Measurements from ENCODE around the gene KPNA3.

The KPNA3 gene

DNA sequence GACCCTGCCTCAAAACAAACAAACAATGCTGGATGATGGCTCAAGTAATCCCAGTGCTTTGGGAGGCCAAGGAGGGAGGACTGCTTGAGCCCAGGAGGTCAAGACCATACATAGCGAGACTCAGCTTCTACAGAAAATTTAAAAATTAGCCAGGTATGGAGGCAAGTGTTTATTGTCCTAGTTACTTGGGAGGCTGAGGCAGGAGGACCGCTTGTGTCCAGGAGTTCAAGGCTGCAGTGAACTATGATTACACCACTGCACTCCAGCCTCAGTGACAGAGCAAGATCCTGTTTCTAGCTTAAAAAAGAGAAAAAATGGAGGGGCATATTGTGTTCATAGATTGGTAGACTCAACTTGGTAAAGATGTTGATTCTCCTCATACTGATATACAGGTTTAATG, 36.2 kb downstream of the KPNA3 start:
- H3K9me3 ChIP-seq (ENCODE audit: low read depth, low read length) = 0 out of 2 replicates have a peak, but pooled peaks cover 6% of the 10 kb centered on the region
- no peak overlapping the region for H3K27ac ChIP-seq
- H3K4me3 ChIP-seq = no peak overlapping the region
- H3K36me3 ChIP-seq (ENCODE audit: insufficient read depth, low read length) = peaks cover 16% of the 10 kb centered on the region; the same call in 1 of the 2 replicates
- DNase-seq (ENCODE audit: low read depth, low spot score) = no peak
- TF ChIP-seq EZH2 (IDR thresholded peaks at IDR 0.05) (no peak), POLR2AphosphoS5 (IDR thresholded peaks at IDR 0.05; ENCODE audit: borderline replicate concordance, low read depth, low read length) (no peak), FOXP2 (optimal IDR thresholded peaks at IDR 0.05; ENCODE audit: control extremely low read depth, extremely low read length, insufficient read depth) (no peak)
- H3K9ac ChIP-seq (ENCODE audit: insufficient read length) = no peak overlapping the region

DNA sequence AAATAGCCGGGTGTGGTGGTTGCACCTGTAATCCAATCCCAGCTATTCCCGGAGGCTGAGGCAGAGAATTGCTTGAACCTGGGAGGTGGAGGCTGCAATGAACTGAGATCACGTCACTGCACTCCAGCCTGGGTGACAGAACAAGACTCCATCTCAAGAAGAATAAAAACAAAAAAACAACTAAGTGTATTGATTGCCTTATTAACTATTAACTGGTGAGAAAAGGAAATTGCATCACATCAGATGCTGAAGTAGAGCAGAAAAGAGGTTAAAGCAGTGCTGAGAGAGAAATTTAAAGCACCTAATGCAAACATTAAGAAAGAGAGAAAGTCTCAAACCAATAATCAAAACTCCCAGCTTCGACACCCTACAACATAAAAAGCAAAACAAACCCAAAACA, 38.3 kb downstream of the KPNA3 start:
- H3K9me3 ChIP-seq (ENCODE audit: low read depth, low read length) = 0 out of 2 replicates have a peak, but pooled peaks cover 6% of the 10 kb centered on the region
- no peak for TF ChIP-seq FOXP2 (optimal IDR thresholded peaks at IDR 0.05; ENCODE audit: control extremely low read depth, extremely low read length, insufficient read depth)

DNA sequence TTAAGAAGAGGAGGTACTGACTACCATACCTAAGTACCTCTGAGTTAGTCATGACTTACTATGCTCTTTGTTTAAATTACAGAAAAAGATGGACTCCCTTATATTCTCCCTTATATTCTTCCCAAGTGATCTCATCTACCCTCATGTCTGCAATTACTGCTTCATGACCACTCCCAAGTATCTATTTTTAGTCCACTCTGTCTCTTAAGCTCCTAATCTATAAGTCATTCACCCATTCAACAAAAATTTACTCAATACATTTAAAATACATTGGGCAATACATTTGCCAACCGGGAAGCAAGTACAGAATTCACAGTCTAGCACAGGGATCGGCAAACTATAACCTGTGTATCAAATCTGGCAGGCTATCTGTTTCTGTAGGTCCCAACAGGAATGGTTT, 42.6 kb downstream of the KPNA3 start:
- TF ChIP-seq FOXP2 (optimal IDR thresholded peaks at IDR 0.05; ENCODE audit: control extremely low read depth, extremely low read length, insufficient read depth) = no peak
- TF ChIP-seq EZH2 (IDR thresholded peaks at IDR 0.05) = no peak
- TF ChIP-seq POLR2AphosphoS5 (IDR thresholded peaks at IDR 0.05; ENCODE audit: borderline replicate concordance, low read depth, low read length) = no peak
- Histone ChIP-seq H3K27ac (no peak overlapping the region), H3K9me3 (ENCODE audit: low read depth, low read length) (no peaks in the 10 kb centered on the region), H3K4me3 (no peak overlapping the region), H3K36me3 (ENCODE audit: insufficient read depth, low read length) (peaks cover 18% of the 10 kb centered on the region), H3K9ac (ENCODE audit: insufficient read length) (no peak overlapping the region)
- DNase-seq (ENCODE audit: low read depth, low spot score) = no peak

More for the DNA sequence above, 38.3 kb downstream of the KPNA3 start:
- H3K9ac ChIP-seq (ENCODE audit: insufficient read length) = no peak overlapping the region
- H3K4me3 ChIP-seq = no peak overlapping the region
- H3K27ac ChIP-seq = no peak overlapping the region
- DNase-seq (ENCODE audit: low read depth, low spot score) = no peak
- H3K36me3 ChIP-seq (ENCODE audit: insufficient read depth, low read length) = peaks cover 6% of the 10 kb centered on the region; the same call in 1 of the 2 replicates

DNA sequence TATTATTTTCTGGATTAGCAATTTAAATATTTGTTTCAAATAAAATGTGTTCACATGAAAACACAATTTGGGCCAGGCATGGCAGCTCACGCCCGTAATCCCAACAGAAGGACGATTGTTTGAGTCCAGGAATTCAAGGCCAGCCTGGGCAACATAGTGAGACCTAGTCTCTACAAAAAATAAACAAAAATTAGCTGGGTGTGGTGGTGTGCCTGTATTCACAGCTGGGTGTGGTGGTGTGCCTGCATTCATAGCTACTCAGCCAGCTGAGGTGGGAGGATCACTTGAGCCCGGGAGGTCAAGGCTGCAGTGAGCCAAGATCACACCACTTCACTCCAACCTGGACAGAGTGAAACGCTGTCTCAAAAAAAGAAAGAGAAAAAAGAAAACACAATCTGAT, 46.4 kb downstream of the KPNA3 start:
- no peak for DNase-seq (ENCODE audit: low read depth, low spot score)
- Histone ChIP-seq H3K4me3 (no peak overlapping the region), H3K27ac (no peak overlapping the region), H3K9me3 (ENCODE audit: low read depth, low read length) (no peaks in the 10 kb centered on the region), H3K36me3 (ENCODE audit: insufficient read depth, low read length) (peaks cover 48% of the 10 kb centered on the region), H3K9ac (ENCODE audit: insufficient read length) (no peak overlapping the region)
- TF ChIP-seq POLR2AphosphoS5 (IDR thresholded peaks at IDR 0.05; ENCODE audit: borderline replicate concordance, low read depth, low read length) (no peak), EZH2 (IDR thresholded peaks at IDR 0.05) (no peak), FOXP2 (optimal IDR thresholded peaks at IDR 0.05; ENCODE audit: control extremely low read depth, extremely low read length, insufficient read depth) (no peak)

DNA sequence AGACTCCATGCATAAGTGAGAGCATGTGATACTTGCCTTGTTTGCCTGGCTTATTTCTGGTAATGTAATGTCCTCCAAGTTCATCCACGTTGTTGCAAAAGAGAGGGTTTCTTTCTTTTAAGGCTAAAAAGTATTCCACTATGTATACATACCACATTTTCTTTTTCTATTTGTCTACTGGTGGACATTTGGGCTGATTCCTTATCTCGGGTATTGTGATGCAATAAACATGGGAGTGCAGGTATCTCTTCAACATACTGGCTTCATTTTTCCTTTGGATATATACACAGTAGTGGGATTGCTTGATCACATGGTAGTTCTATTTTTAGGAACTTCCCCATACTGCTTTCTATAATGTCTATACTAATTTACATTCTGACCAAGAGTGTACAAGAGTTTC, 51.6 kb downstream of the KPNA3 start:
- H3K4me3 ChIP-seq = no peak overlapping the region
- no peak for TF ChIP-seq EZH2 (IDR thresholded peaks at IDR 0.05)
- no peak for TF ChIP-seq FOXP2 (optimal IDR thresholded peaks at IDR 0.05; ENCODE audit: control extremely low read depth, extremely low read length, insufficient read depth)
- no peak for TF ChIP-seq POLR2AphosphoS5 (IDR thresholded peaks at IDR 0.05; ENCODE audit: borderline replicate concordance, low read depth, low read length)
- no peak overlapping the region for H3K9ac ChIP-seq (ENCODE audit: insufficient read length)
- H3K9me3 ChIP-seq (ENCODE audit: low read depth, low read length) = no peaks in the 10 kb centered on the region
- peaks cover 46% of the 10 kb centered on the region for H3K36me3 ChIP-seq (ENCODE audit: insufficient read depth, low read length)
- no peak for DNase-seq (ENCODE audit: low read depth, low spot score)
- no peak overlapping the region for H3K27ac ChIP-seq

DNA sequence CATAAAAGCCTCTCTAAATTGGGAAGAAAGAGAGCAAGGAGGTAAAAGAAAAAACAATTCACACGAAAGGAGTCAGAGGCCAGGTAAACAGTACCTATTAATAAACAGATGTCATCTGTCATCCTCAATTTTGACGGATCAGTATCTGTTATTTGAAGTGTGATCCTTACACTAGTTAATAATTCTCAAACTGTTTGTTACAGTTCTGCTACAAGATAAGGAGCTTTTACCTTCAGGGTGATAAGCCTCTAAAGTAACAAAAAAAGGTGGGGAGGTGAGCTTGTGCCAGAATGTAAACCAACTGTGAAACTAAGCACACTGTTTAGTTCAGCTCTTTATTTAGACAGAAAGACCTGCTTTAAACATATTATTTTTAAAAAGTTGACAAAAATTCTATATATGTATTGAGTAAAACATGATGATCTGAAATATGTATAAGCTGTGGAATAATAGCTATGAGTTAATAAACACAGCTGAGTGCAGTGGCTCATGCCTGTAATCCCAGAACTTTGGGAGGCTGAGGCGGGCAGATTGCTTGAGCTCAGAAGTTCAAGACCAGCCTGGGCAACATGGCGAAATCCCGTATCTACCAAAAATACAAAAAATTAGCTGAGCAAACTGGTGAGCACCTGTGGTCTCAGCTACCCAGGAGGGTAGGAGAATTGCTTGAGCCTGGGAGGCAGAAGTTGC, 52.8 kb downstream of the KPNA3 start:
- H3K27ac ChIP-seq = no peak overlapping the region
- TF ChIP-seq EZH2 (IDR thresholded peaks at IDR 0.05) = no peak
- no peak for TF ChIP-seq FOXP2 (optimal IDR thresholded peaks at IDR 0.05; ENCODE audit: control extremely low read depth, extremely low read length, insufficient read depth)
- TF ChIP-seq POLR2AphosphoS5 (IDR thresholded peaks at IDR 0.05; ENCODE audit: borderline replicate concordance, low read depth, low read length) = no peak
- peaks cover 36% of the 10 kb centered on the region for H3K36me3 ChIP-seq (ENCODE audit: insufficient read depth, low read length)
- no peak for DNase-seq (ENCODE audit: low read depth, low spot score)
- no peak overlapping the region for H3K4me3 ChIP-seq
- no peak overlapping the region for H3K9ac ChIP-seq (ENCODE audit: insufficient read length)
- no peaks in the 10 kb centered on the region for H3K9me3 ChIP-seq (ENCODE audit: low read depth, low read length)

DNA sequence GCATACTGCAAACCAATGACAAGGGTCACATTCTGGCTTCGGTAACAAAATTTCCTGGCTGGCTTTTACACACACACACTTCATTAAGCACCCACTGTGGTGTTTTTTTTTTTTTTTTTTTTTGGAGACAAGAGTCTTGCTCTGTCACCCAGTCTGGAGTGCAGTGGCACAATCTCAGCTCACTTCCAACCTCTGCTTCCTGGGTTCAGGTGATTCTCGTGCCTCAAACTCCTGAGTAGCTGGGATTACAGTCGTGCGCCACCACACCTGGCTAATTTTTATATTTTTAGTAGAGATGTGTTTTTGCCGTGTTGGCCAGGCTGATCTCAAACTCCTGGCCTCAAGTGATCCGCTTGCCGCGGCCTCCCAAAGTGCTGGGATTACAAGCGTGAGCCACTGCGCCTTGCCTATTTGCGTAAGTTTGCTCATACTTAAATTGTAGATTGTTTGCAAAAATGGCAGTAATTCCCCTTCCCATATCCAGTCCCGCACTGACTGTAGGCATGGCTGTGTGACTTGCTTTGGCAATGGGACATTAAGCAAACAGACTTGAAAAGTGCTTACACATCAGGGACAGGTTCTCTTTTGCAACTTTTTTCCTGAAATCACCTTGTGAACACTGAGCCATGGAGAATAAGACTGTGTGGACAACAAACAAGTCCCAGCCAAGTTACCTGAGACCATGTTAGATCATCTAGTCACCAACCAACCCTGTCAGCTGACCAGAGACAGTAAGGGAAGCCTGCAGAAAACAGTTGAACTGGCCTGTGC, 59.1 kb downstream of the KPNA3 start:
- H3K27ac ChIP-seq = no peak overlapping the region
- H3K4me3 ChIP-seq = no peak overlapping the region
- no peak for TF ChIP-seq POLR2AphosphoS5 (IDR thresholded peaks at IDR 0.05; ENCODE audit: borderline replicate concordance, low read depth, low read length)
- TF ChIP-seq EZH2 (IDR thresholded peaks at IDR 0.05) = no peak
- no peak for TF ChIP-seq FOXP2 (optimal IDR thresholded peaks at IDR 0.05; ENCODE audit: control extremely low read depth, extremely low read length, insufficient read depth)
- no peaks in the 10 kb centered on the region for H3K9me3 ChIP-seq (ENCODE audit: low read depth, low read length)
- no peak for DNase-seq (ENCODE audit: low read depth, low spot score)
- peaks cover 25% of the 10 kb centered on the region for H3K36me3 ChIP-seq (ENCODE audit: insufficient read depth, low read length)
- H3K9ac ChIP-seq (ENCODE audit: insufficient read length) = no peak overlapping the region

DNA sequence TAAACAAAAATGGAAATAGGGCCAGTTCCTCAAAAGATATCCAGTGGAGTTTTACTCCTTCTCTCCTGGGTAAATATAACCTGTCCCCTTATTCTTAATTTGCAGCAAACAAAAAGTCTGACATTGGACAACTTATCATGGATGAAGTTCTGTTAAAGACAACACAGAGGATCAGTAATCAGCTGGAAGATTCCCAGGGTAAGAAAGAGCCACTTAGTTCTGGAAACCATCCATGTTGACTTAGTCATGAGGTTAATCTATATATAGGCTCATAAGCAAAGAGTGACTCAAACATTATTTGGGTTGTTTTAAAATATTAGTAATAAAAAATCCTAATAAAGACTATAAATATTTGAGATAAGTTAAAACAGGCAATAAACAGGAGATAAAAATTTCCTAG, 60.7 kb downstream of the KPNA3 start:
- no peak for TF ChIP-seq POLR2AphosphoS5 (IDR thresholded peaks at IDR 0.05; ENCODE audit: borderline replicate concordance, low read depth, low read length)
- no peak for TF ChIP-seq EZH2 (IDR thresholded peaks at IDR 0.05)
- TF ChIP-seq FOXP2 (optimal IDR thresholded peaks at IDR 0.05; ENCODE audit: control extremely low read depth, extremely low read length, insufficient read depth) = no peak
- H3K9me3 ChIP-seq (ENCODE audit: low read depth, low read length) = no peaks in the 10 kb centered on the region
- no peak overlapping the region for H3K4me3 ChIP-seq
- no peak for DNase-seq (ENCODE audit: low read depth, low spot score)
- H3K27ac ChIP-seq = no peak overlapping the region
- H3K36me3 ChIP-seq (ENCODE audit: insufficient read depth, low read length) = peaks cover 34% of the 10 kb centered on the region
- H3K9ac ChIP-seq (ENCODE audit: insufficient read length) = no peak overlapping the region
